ENCODE results near the gene ADAMTS15. TPM values are rescaled to one million over a fixed set of nuclear protein-coding genes. Genes with fewer than 3 reads are reported as not detected.
A peak's percentile ranks its signal among the peaks of the same experiment; 100 is the strongest.

The ADAMTS15 gene
- total RNA-seq, 6 donors from 2014 or later = 2.5 to 23.0 (median 7.2) TPM

- no peak overlapping the region for H3K4me3 ChIP-seq
- peaks cover 0 to 10% (median 3%) of the 10 kb centered on the region in 4 donors for H3K4me1 ChIP-seq
- no peaks in the 10 kb centered on the region for H3K27me3 ChIP-seq
- H3K9me3 ChIP-seq = no peaks in the 10 kb centered on the region
- no peak for ATAC-seq (ENCODE audit: low FRiP score in 2 of 2)
- 50 to 56% methylated on average over 2 of the region's 2 CpGs for WGBS, 2 donors
- peak overlapping the region in 2 of 4 donors; percentile 26 to 35 for H3K27ac ChIP-seq
- TF ChIP-seq, protein P1, sequence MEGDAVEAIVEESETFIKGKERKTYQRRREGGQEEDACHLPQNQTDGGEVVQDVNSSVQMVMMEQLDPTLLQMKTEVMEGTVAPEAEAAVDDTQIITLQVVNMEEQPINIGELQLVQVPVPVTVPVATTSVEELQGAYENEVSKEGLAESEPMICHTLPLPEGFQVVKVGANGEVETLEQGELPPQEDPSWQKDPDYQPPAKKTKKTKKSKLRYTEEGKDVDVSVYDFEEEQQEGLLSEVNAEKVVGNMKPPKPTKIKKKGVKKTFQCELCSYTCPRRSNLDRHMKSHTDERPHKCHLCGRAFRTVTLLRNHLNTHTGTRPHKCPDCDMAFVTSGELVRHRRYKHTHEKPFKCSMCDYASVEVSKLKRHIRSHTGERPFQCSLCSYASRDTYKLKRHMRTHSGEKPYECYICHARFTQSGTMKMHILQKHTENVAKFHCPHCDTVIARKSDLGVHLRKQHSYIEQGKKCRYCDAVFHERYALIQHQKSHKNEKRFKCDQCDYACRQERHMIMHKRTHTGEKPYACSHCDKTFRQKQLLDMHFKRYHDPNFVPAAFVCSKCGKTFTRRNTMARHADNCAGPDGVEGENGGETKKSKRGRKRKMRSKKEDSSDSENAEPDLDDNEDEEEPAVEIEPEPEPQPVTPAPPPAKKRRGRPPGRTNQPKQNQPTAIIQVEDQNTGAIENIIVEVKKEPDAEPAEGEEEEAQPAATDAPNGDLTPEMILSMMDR (IDR thresholded peaks at IDR 0.05) = no peak
- TF ChIP-seq EP300 (IDR thresholded peaks at IDR 0.05) (no peak), POLR2A (IDR thresholded peaks at IDR 0.05) (no peak), POLR2AphosphoS5 (IDR thresholded peaks at IDR 0.05) (no peak)
- H3K36me3 ChIP-seq = peaks cover 0 to 3% (median 0%) of the 10 kb centered on the region in 4 donors
- no peak for DNase-seq
Measured at GRCh38 chr11:130402570-130402969, 45.9 kb upstream of the ADAMTS15 start.

DNA sequence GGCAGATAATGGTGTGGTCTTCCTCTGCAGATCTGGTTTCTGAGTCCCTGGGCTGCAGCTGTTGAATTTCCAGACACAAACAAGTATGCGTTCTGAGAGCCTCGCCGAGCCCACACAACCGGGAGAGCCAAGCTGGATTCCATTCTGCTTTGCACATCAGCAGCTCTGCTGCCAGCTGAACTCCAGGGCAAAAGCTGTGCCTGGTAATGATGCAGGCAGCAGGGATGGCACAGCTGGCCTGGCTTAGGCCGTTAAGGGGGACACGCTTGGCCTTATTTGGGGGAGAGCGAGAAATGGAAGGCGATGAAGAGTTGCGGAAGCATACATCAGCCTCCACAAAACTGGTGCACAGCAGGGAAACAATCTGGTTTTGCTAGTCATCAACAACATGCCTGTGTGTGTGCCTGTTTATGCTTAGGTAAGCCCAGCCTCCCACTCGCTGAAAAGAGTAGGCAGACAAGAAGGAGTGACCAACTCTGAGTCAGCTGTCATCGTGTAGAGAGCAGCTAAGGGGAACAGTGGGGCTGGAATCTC, 45.1 kb upstream of the ADAMTS15 start:
- Histone ChIP-seq H3K27me3 (no peaks in the 10 kb centered on the region), H3K27ac (peak overlapping the region in 3 of 4 donors; percentile 1 to 63 (median 61)), H3K9me3 (no peaks in the 10 kb centered on the region), H3K4me1 (peaks cover 0 to 10% (median 3%) of the 10 kb centered on the region in 4 donors), H3K36me3 (peaks cover 0 to 3% (median 0%) of the 10 kb centered on the region in 4 donors), H3K4me3 (no peak overlapping the region)
- DNase-seq (peak in 1 of 2 donors; percentile 28), ATAC-seq (ENCODE audit: low FRiP score in 2 of 2) (peak; percentile 25 to 61)
- TF ChIP-seq POLR2A (IDR thresholded peaks at IDR 0.05) = no peak
- peak; percentile 70 to 87 for TF ChIP-seq POLR2AphosphoS5 (IDR thresholded peaks at IDR 0.05)
- WGBS, 2 donors = 69% methylated on average over 7 to 11 of the region's 11 CpGs

DNA sequence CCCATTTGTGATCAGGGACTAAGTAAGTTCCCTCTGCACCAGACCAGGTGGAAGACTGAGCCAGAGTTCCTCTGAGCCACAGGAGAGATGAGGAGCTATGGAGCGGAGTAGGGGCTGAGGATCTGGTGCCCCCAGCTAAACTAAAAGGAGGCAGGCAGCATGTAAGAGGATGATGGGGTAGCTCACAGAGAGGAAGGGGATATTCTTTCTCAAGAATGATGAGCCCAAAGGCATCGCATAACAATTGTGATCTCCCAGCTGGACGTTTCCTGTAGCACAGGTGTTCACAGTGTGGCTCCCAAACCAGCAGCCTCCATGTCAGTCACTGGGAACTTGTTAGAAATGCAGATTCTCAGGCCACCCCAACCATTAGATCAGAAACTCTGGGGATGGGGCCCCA, 44.5 kb upstream of the ADAMTS15 start:
- H3K27ac ChIP-seq = peak overlapping the region; percentile 16 to 63 (median 44)
- no peak for ATAC-seq (ENCODE audit: low FRiP score in 2 of 2)
- H3K36me3 ChIP-seq = peaks cover 0 to 3% (median 0%) of the 10 kb centered on the region in 4 donors
- WGBS, 2 donors = 87 to 91% methylated on average over 3 of the region's 3 CpGs
- TF ChIP-seq POLR2AphosphoS5 (IDR thresholded peaks at IDR 0.05) (no peak), POLR2A (IDR thresholded peaks at IDR 0.05) (no peak), EP300 (IDR thresholded peaks at IDR 0.05) (no peak)
- TF ChIP-seq, protein P1 (IDR thresholded peaks at IDR 0.05) = no peak
- H3K27me3 ChIP-seq = no peaks in the 10 kb centered on the region
- no peaks in the 10 kb centered on the region for H3K9me3 ChIP-seq
- DNase-seq = no peak
- H3K4me1 ChIP-seq = peaks cover 0 to 10% (median 3%) of the 10 kb centered on the region in 4 donors
- no peak overlapping the region for H3K4me3 ChIP-seq

- WGBS, 2 donors = 68 to 72% methylated on average over 5 of the region's 5 CpGs
- TF ChIP-seq, protein P1 (IDR thresholded peaks at IDR 0.05) = no peak
- no peak for TF ChIP-seq EP300 (IDR thresholded peaks at IDR 0.05)
- TF ChIP-seq POLR2AphosphoS5 (IDR thresholded peaks at IDR 0.05) = no peak
- TF ChIP-seq POLR2A (IDR thresholded peaks at IDR 0.05) = no peak
- no peak overlapping the region for H3K4me3 ChIP-seq
- H3K9me3 ChIP-seq = no peaks in the 10 kb centered on the region
- H3K36me3 ChIP-seq = peaks cover 0 to 3% (median 0%) of the 10 kb centered on the region in 4 donors
- peaks cover 0 to 10% (median 3%) of the 10 kb centered on the region in 4 donors for H3K4me1 ChIP-seq
- DNase-seq (no peak), ATAC-seq (ENCODE audit: low FRiP score in 2 of 2) (no peak)
- no peaks in the 10 kb centered on the region for H3K27me3 ChIP-seq
- H3K27ac ChIP-seq = peak overlapping the region in 3 of 4 donors; percentile 11 to 63 (median 26)
Measured at GRCh38 chr11:130404727-130405126, 43.7 kb upstream of the ADAMTS15 start.

DNA sequence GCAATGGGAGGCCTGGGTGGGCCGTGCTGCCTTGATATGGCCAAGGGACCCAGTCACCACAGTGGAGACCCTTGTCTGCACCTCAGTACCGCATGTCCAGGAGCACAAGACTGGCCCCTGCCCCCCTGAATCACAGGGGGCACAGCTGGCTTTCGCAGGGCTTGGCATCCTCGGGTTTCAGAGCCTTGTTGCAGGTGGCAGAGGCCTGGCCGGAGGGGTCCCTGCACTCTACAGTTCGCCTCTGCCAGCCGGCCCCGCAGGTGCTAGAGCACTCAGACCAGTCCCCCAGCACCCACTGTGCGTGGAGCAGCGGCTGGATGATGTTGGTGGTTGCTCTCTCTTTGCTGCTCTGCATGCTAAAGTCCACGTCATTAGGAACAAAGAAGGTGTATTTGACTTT, 43.0 kb upstream of the ADAMTS15 start:
- DNase-seq (peak in 1 of 2 donors; percentile 61), ATAC-seq (ENCODE audit: low FRiP score in 2 of 2) (no peak)
- 91% methylated on average over 11 of the region's 11 CpGs; no CpG with 5 or more reads in 1 of the 2 donors for WGBS, 2 donors
- peaks cover 0 to 9% (median 3%) of the 10 kb centered on the region in 4 donors for H3K4me1 ChIP-seq
- peak overlapping the region in 1 of 4 donors; percentile 21 for H3K27ac ChIP-seq
- H3K4me3 ChIP-seq = no peak overlapping the region
- H3K36me3 ChIP-seq = peaks cover 0 to 3% (median 0%) of the 10 kb centered on the region in 4 donors
- no peak for TF ChIP-seq EP300 (IDR thresholded peaks at IDR 0.05)
- TF ChIP-seq POLR2AphosphoS5 (IDR thresholded peaks at IDR 0.05) = no peak
- TF ChIP-seq, protein P1 (IDR thresholded peaks at IDR 0.05) = no peak
- TF ChIP-seq POLR2A (IDR thresholded peaks at IDR 0.05) = no peak
- no peaks in the 10 kb centered on the region for H3K27me3 ChIP-seq
- H3K9me3 ChIP-seq = no peaks in the 10 kb centered on the region

All from upper lobe of left lung (tissue), 6 donors.